Smooth muscle cell (in vitro differentiated cells): ENCODE data around the gene MYH6. TPM values are rescaled to one million over a fixed set of nuclear protein-coding genes. Genes with fewer than 3 reads are reported as not detected.
"Not testable (repeated sequence)": the region's sequence is repeated elsewhere in the genome, so short reads cannot be mapped to it uniquely, and the experiment has no call there.

Source experiments
- DNase-seq: peaks from one replicate; lab custom pipeline; 2025; ENCODE audit not compliant: unreplicated experiment; lab: John Stamatoyannopoulos, UW
- H2AFZ ChIP-seq: fragments of 200-600 bp; sonication (generic); 2 replicates; pipeline ENCODE4 v1.6.0; 2016; ENCODE audit warnings: antibody characterized with exemption, low read depth, mild to moderate bottlenecking
- H3F3A ChIP-seq: fragments of 200-600 bp; sonication (generic); 2 replicates; pipeline ENCODE4 v1.6.0; 2017; ENCODE audit warnings: antibody characterized with exemption, low read depth
- H3K27ac ChIP-seq: fragments of 200-600 bp; sonication (generic); 2 replicates; pipeline ENCODE4 v1.5.1; 2016; ENCODE audit warnings: low read depth, mild to moderate bottlenecking
- H3K27me3 ChIP-seq: fragments of 200-600 bp; sonication (generic); 2 replicates; pipeline ENCODE4 v1.6.1; 2016; ENCODE audit warnings: low read depth, mild to moderate bottlenecking
- H3K36me3 ChIP-seq: fragments of 200-600 bp; sonication (generic); 2 replicates; pipeline ENCODE4 v1.5.1; 2016; ENCODE audit warnings: low read depth
- H3K4me1 ChIP-seq: fragments of 200-600 bp; sonication (generic); 2 replicates; pipeline ENCODE4 v1.5.1; 2016; ENCODE audit warnings: low read depth
- H3K4me2 ChIP-seq: fragments of 200-600 bp; sonication (generic); 2 replicates; pipeline ENCODE4 v1.6.0; 2016; ENCODE audit warnings: mild to moderate bottlenecking
- H3K4me3 ChIP-seq: fragments of 200-600 bp; sonication (generic); 2 replicates; pipeline ENCODE4 v1.5.1; 2016; ENCODE audit warnings: mild to moderate bottlenecking
- H3K79me2 ChIP-seq: fragments of 200-600 bp; sonication (generic); 2 replicates; pipeline ENCODE4 v1.6.0; 2016; ENCODE audit warnings: low read depth, mild to moderate bottlenecking
- H3K9ac ChIP-seq: fragments of 200-600 bp; sonication (generic); 2 replicates; pipeline ENCODE4 v1.6.0; 2016; ENCODE audit warnings: low read depth
- H3K9me3 ChIP-seq: fragments of 200-600 bp; sonication (generic); replicated peaks from 2 replicates; pipeline ENCODE4 v1.5.1; 2016; ENCODE audit warnings: low read depth
- H4K20me1 ChIP-seq: fragments of 200-600 bp; sonication (generic); 2 replicates; pipeline ENCODE4 v1.6.0; 2016; ENCODE audit warnings: low read depth
- WGBS: methylation state at CpG from one replicate; pipeline ENCODE4 v1.1.7; 2016; ENCODE audit warnings: low lambda C conversion rate; 5-methylcytosine and 5-hydroxymethylcytosine counted together
- polyA plus RNA-seq: library from polyadenylated mRNA; unstranded; fragments of >200 nt; fragmentation: Nextera tagmentation; extraction: Ambion mirVana; gene quantifications from 2 replicates; pipeline ENCODE4 v1.2.1, GENCODE V29; 2016
- total RNA-seq: library from RNA; depleted of rRNA; stranded (reverse); fragments of >200 nt; gene quantifications from 2 replicates; pipeline ENCODE4 v1.2.3, GENCODE V29; 2014
- TF ChIP-seq, protein P1 (sequence below): fragments of 200-600 bp; sonication (generic); IDR thresholded peaks from 2 replicates; pipeline ENCODE4 v1.5.1; 2017; ENCODE audit warnings: borderline replicate concordance, mild to moderate bottlenecking, antibody characterized with exemption; ENCODE audit not compliant: insufficient read depth, poor library complexity, severe bottlenecking

Gene MYH6
- total and polyA plus RNA-seq, 2 experiments from 2014 or later: 0.23 TPM; not detected in 1

DNA sequence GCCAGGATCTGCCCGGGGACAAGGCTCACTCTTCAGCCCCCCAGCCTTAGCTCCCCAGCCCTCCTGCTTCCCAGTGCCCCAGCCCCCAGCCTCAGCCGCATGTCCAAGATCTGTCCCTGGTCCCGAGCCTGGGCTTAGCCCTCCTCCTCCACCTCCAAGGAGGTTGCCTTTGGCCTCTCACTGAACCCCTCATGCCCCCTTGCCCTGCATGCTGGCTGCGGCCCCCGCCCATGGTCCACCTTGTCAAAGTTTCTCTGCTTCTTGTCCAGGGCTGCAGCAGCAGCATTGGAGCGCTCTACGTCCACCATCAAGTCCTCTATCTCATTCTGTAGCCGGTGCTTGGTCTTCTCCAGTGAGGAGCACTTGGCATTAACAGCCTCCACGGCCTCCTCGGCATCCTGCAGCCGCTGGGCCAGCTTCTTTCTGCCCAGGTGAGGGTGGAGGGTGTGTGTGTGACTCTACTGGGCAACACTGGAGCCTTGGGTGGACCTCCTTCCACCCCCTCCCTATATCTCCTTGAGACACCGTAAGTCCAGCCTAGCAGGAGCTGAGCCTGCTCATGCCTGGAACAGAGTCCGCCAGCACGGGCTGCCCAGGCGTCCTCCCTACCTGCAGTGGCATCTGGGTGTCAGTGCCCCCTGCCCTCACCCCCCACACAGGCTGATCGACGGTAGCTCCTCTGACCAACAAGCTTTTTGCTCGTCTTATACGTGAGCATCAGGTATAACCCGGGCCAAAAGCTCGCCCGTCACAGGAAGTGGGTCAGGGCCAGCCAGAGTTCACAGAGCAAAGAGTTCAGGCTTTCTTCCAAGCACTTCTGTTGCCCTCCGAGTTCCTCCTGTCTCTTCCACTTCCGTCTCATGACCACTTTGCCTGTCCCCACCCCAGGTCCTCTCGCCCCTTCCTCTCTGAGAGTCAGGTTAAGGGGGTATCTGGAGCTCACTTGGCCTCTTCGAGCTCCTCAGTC is 19.9 kb downstream of the MYH6 start:
- no peaks in the 10 kb centered on the region for H3K27me3 ChIP-seq
- H3K4me3 ChIP-seq: no peak overlapping the region
- H3K79me2 ChIP-seq: no peaks in the 10 kb centered on the region
- no peaks in the 10 kb centered on the region for H3K4me1 ChIP-seq
- H4K20me1 ChIP-seq: no peaks in the 10 kb centered on the region
- no peaks in the 10 kb centered on the region for H3K36me3 ChIP-seq
- H2AFZ ChIP-seq: no peak overlapping the region
- no peak for DNase-seq
- no peak overlapping the region for H3K4me2 ChIP-seq
- TF ChIP-seq, protein P1, sequence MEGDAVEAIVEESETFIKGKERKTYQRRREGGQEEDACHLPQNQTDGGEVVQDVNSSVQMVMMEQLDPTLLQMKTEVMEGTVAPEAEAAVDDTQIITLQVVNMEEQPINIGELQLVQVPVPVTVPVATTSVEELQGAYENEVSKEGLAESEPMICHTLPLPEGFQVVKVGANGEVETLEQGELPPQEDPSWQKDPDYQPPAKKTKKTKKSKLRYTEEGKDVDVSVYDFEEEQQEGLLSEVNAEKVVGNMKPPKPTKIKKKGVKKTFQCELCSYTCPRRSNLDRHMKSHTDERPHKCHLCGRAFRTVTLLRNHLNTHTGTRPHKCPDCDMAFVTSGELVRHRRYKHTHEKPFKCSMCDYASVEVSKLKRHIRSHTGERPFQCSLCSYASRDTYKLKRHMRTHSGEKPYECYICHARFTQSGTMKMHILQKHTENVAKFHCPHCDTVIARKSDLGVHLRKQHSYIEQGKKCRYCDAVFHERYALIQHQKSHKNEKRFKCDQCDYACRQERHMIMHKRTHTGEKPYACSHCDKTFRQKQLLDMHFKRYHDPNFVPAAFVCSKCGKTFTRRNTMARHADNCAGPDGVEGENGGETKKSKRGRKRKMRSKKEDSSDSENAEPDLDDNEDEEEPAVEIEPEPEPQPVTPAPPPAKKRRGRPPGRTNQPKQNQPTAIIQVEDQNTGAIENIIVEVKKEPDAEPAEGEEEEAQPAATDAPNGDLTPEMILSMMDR: no peak
- no peaks in the 10 kb centered on the region for H3K9me3 ChIP-seq
- 91% methylated on average over 23 of the region's 26 CpGs for WGBS
- H3K27ac ChIP-seq: no peak overlapping the region
- no peak overlapping the region for H3K9ac ChIP-seq
- H3F3A ChIP-seq: no peaks in the 10 kb centered on the region

DNA sequence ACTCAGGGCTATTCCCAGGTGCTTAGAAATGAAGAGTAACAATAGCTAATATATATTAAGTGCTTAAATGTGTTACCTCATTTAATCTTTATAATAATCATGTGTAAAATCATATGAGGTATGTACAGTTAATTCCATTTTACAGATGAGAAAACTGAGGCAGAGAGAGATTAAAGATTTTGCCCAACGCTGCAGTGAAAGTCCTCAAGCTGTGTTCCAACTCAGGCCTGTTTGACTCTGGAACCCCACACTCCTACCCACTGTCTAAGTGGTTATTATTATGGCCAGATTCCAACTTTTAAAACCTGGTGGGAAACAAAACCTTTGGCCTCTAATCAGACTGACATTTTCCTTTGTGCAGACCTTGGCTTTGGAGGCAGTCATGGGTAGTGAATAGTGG is 21.1 kb downstream of the MYH6 start:
- Histone ChIP-seq H3K9me3 (no peaks in the 10 kb centered on the region), H3K4me3 (no peak overlapping the region), H3K27ac (no peak overlapping the region), H3F3A (no peaks in the 10 kb centered on the region), H3K27me3 (no peaks in the 10 kb centered on the region), H3K4me1 (no peaks in the 10 kb centered on the region), H3K4me2 (no peak overlapping the region), H3K79me2 (no peaks in the 10 kb centered on the region), H3K36me3 (no peaks in the 10 kb centered on the region), H2AFZ (no peak overlapping the region), H3K9ac (no peak overlapping the region), H4K20me1 (no peaks in the 10 kb centered on the region)
- no peak for DNase-seq
- TF ChIP-seq, protein P1: no peak
- 100% methylated on average over 1 of the region's 1 CpG for WGBS

DNA sequence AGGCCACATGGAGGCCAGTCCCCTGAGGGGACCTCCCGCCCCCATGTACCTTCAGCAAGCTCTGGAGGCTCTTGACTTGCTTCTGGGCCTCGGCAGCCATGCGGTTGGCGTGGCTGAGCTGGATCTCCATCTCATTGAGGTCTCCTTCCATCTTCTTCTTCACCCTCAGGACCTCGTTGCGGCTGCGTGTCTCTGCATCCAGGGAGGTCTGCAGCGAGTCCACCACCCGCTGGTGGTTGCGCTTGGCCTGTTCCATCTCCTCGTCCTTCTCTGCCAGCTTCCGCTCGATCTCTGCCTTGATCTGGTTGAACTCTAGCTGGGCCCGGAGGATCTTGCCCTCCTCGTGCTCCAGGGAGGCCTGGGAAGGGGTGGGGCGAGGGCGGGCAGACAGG is 21.8 kb downstream of the MYH6 start:
- not testable (repeated sequence) for H2AFZ ChIP-seq, H3K27ac ChIP-seq, DNase-seq, H3K27me3 ChIP-seq, H3K4me2 ChIP-seq, H3F3A ChIP-seq, H3K36me3 ChIP-seq, H3K4me3 ChIP-seq, H4K20me1 ChIP-seq, H3K9ac ChIP-seq, H3K79me2 ChIP-seq, H3K4me1 ChIP-seq, H3K9me3 ChIP-seq
- WGBS: 94% methylated on average over 17 of the region's 17 CpGs

DNA sequence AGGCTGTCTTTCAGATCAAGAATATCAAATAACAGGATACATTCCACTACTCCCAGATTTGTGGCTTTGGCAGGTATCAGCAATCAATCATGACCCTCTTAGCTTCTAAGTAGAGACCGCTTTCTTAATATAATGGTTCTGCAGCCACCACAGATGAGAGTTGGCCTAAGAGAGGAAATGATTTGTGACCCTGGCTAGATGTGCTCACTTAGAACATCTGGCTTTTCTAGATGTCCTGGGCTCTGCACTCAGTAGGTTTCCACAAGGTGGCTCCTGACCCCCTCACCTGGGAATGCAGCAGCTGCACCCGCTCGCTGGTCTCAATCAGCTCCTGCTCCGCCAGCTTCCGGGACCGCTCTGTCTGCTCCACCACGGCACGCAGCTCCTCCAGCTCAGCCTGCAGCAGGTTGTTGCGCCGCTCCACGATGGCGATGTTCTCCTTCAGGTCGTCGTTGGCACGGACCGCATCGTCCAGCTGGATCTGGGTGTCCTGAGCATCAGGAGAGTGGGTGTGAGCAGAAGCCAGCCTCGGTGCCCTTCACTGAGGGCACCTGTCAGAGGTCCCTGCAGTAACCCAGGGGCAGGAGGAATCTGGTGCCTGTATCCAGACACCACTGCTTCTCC is 22.3 kb downstream of the MYH6 start:
- TF ChIP-seq, protein P1: no peak
- no peak overlapping the region for H3K27ac ChIP-seq
- H3K4me2 ChIP-seq: no peak overlapping the region
- DNase-seq: no peak
- WGBS: 91% methylated on average over 18 of the region's 18 CpGs
- H3K27me3 ChIP-seq: no peaks in the 10 kb centered on the region
- H3K4me1 ChIP-seq: no peaks in the 10 kb centered on the region
- no peaks in the 10 kb centered on the region for H3K79me2 ChIP-seq
- no peaks in the 10 kb centered on the region for H4K20me1 ChIP-seq
- H3K9ac ChIP-seq: no peak overlapping the region
- no peak overlapping the region for H2AFZ ChIP-seq
- no peaks in the 10 kb centered on the region for H3K9me3 ChIP-seq
- no peaks in the 10 kb centered on the region for H3K36me3 ChIP-seq
- H3F3A ChIP-seq: no peaks in the 10 kb centered on the region
- H3K4me3 ChIP-seq: no peak overlapping the region
